Activated naive CD4-positive, alpha-beta T cell treated with anti-CD3 and anti-CD28 coated beads, Interleukin-2, amount 50 U/mL, for 72 hours (primary cell): ENCODE measurements around the gene EML2. TPM values are rescaled to one million over a fixed set of nuclear protein-coding genes. Genes with fewer than 3 reads are reported as not detected.
"Not testable (repeated sequence)": the region's sequence is repeated elsewhere in the genome, so short reads cannot be mapped to it uniquely, and the experiment has no call there.

Source experiments
- ATAC-seq, 2 donors: fragments of 150-1000 bp; cut with Tn5 transposase; 2 replicates each; pipeline ENCODE4 v1.10.0; 2021; ENCODE audit warnings: mild to moderate bottlenecking in 2 of 2, moderate library complexity in 2 of 2
- DNase-seq, 2 donors: peaks; one replicate each; pipeline ENCODE4 v3.0.0; 2021 to 2022; ENCODE audit warnings: low spot score in 2 of 2
- H3K27ac Mint-ChIP-seq, 2 donors: one replicate each; pipeline ENCODE4 v1.8.0; 2022; ENCODE audit warnings: mild to moderate bottlenecking in 2 of 2, mixed read lengths in 2 of 2
- H3K36me3 Mint-ChIP-seq, 2 donors: one replicate each; pipeline ENCODE4 v1.8.0; 2022; ENCODE audit warnings: mixed read lengths in 2 of 2
- H3K9me3 Mint-ChIP-seq, 2 donors: one replicate each; pipeline ENCODE4 v1.8.0; 2022; ENCODE audit warnings: mixed read lengths in 2 of 2
- total RNA-seq, 2 donors: library from RNA; stranded (reverse); gene quantifications; one replicate each; pipeline ENCODE4 v1.2.3, GENCODE V29; 2022

EML2 gene
- total RNA-seq, 2 donors from 2014 or later = 142 to 161 TPM

DNA sequence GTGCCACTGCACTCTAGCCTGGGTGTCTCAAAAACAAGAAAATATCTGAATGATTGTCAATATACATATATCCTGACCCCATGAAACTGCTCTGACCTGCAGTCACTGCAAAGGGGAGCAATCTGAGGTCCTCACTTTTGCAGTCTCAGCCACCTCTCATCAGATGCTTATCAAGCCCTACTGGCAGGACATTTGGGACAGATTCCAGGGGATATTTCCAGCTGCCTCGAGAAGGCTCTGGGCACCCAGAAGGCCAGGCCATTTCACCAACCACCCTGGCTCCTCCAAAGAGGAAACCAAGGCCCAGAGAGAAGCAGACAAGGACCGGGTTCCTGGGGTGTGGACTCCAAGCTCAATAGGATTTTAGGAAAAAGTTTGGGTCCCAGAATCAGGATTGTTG is 2.3 kb downstream of the EML2 start:
- DNase-seq (no peak), ATAC-seq (no peak)
- H3K36me3 Mint-ChIP-seq = peaks cover 25 to 28% of the 10 kb centered on the region in 2 donors
- no peak overlapping the region for H3K27ac Mint-ChIP-seq
- peaks cover 0 to 7% of the 10 kb centered on the region in 2 donors for H3K9me3 Mint-ChIP-seq

DNA sequence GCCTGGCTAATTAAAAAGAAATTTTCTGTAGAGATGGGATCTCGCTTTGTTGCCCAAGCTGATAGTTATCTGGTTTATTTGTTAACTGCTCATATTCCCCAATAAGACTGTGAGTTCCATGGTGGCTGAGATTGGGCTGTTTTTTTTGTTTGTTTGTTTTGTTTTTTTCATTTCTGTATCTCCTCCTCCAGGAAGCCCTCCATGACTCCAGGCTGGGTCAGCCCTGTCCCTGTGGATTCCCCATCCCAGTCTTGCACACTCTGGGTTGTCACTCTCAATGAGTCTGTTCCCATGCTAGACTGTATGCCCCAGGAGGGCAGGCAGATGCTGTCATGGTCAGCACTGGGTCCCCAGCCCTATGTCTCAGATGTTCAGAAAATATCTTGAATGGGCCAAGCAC is 2.9 kb downstream of the EML2 start:
- no peak for DNase-seq
- Mint-ChIP-seq H3K9me3 (peaks cover 0 to 6% of the 10 kb centered on the region in 2 donors), H3K27ac (peak overlapping the region in 1 of 2 donors; percentile 53), H3K36me3 (peaks cover 20 to 23% of the 10 kb centered on the region in 2 donors)
- no peak for ATAC-seq

GRCh38 chr19:45632468-45633196 is 6.6 kb downstream of the EML2 start:
- DNase-seq (no peak), ATAC-seq (no peak)
- no peaks in the 10 kb centered on the region for H3K9me3 Mint-ChIP-seq
- peaks cover 5 to 10% of the 10 kb centered on the region in 2 donors for H3K36me3 Mint-ChIP-seq
- H3K27ac Mint-ChIP-seq = peak overlapping the region in 1 of 2 donors; percentile 93

- H3K27ac Mint-ChIP-seq = peak overlapping the region; percentile 84 to 92
- H3K36me3 Mint-ChIP-seq = peaks cover 9 to 15% of the 10 kb centered on the region in 2 donors
- ATAC-seq (peak; percentile 93), DNase-seq (no peak)
- no peaks in the 10 kb centered on the region for H3K9me3 Mint-ChIP-seq
These were observed 8.7 kb downstream of the EML2 start for GRCh38 chr19:45630463-45630862.

- DNase-seq (no peak), ATAC-seq (peak in 1 of 2 donors; percentile 56)
- no peaks in the 10 kb centered on the region for H3K9me3 Mint-ChIP-seq
- peaks cover 11 to 22% of the 10 kb centered on the region in 2 donors for H3K36me3 Mint-ChIP-seq
- peak overlapping the region; percentile 84 to 87 for H3K27ac Mint-ChIP-seq
These were observed 9.5 kb downstream of the EML2 start for GRCh38 chr19:45629704-45630103.

- ATAC-seq, DNase-seq, H3K9me3 Mint-ChIP-seq, H3K27ac Mint-ChIP-seq: not testable (repeated sequence)
- peaks cover 18 to 29% of the 10 kb centered on the region in 2 donors for H3K36me3 Mint-ChIP-seq
These were observed 11.0 kb downstream of the EML2 start for GRCh38 chr19:45628219-45628618.

GRCh38 chr19:45623984-45624383 is 15.2 kb downstream of the EML2 start:
- Mint-ChIP-seq H3K36me3 (peaks cover 20 to 25% of the 10 kb centered on the region in 2 donors), H3K9me3 (no peaks in the 10 kb centered on the region), H3K27ac (no peak overlapping the region)
- ATAC-seq (peak in 1 of 2 donors; percentile 49), DNase-seq (no peak)

DNA sequence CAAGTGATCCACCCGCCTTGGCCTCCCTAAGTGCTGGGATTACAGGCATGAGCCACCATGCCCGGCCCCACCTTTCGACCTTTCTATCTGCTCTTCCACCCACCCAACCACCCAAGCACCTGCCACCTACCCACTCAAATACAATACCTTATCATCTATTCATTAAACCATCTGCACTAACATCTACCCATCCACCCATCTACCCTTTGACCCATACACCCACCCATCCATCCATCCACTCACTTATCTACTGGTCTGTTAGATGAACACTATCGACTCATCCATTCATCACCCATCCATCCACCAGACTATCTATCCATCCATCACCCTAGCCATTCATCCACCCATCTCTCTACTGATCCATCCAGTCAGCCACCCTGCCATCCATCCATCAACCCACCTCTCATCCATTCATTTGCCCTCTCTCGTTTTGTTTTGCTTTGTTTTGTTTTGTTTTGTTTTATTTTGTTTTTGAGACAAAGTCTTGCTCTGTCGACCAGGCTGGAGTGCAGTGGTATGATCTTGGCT is 17.2 kb downstream of the EML2 start:
- Mint-ChIP-seq H3K9me3 (no peaks in the 10 kb centered on the region), H3K27ac (peak overlapping the region; percentile 2 to 8), H3K36me3 (peaks cover 20 to 26% of the 10 kb centered on the region in 2 donors)
- DNase-seq (no peak), ATAC-seq (no peak)

GRCh38 chr19:45621389-45621788 is 17.8 kb downstream of the EML2 start:
- Mint-ChIP-seq H3K27ac (peak overlapping the region in 1 of 2 donors; percentile 8), H3K9me3 (no peaks in the 10 kb centered on the region), H3K36me3 (peaks cover 20 to 26% of the 10 kb centered on the region in 2 donors)
- no peak for DNase-seq
- ATAC-seq = no peak

DNA sequence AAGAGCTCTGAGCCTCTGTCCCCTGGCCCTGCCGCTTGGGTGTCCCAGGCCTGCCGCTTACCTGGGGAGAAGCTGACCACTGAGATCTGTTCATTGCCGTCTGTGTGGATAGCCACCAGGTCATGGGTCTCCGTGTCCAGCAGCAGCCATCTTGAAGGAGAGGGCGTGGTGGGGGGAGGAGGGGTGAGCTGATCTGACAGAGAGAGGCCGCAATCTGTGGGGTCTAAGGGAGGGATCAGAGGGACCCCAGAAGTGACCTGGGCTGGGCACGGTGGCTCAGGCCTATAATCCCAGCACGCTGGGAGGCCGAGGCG is 22.5 kb downstream of the EML2 start:
- peak overlapping the region in 1 of 2 donors; percentile 48 for H3K27ac Mint-ChIP-seq
- ATAC-seq = no peak
- peaks cover 13 to 42% of the 10 kb centered on the region in 2 donors for H3K36me3 Mint-ChIP-seq
- no peak for DNase-seq
- no peaks in the 10 kb centered on the region for H3K9me3 Mint-ChIP-seq

DNA sequence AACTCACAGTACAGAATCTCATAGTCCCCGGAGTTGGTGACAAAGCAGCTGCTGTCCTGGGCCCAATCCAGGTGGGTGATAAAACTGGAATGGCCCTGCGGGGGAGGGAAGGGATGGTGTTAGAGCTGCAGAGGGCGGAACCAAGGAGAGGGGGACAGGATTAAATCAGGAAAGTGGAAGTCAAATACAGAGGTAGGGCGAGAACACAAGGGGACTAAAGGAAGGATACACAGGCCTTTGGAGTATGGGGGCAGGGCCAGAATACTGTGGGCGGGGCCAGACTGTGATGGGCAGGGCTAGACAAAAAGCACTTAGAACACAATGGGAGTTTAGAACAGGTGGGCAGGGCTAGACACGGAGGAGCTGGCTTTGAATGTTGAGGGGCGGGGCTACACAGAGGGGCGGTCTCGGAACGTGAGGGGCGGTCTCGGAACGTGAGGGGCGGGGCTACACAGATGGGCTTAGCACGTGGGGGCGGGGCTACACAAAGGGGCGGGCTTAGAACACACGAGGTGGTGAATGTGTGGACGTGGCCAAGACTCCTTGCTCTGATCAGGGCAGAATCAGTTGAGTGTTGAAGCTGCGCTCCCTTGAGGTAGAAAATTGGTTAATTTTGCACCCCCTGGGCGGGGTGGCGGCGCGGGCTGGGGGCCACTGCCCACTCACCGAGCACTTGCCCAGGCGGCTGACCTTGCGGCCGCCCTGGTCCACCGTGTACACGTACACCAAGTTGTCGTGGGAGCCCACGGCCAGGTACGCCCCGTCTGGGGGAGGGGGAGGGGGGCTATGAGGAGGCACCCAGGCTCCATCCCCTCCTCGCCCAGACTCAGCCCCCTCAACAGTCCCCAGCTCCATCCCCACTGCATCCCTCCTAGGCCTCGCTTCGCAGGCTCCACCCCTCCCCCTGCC is 23.1 kb downstream of the EML2 start:
- Mint-ChIP-seq H3K36me3 (peaks cover 13 to 48% of the 10 kb centered on the region in 2 donors), H3K9me3 (no peaks in the 10 kb centered on the region), H3K27ac (peak overlapping the region in 1 of 2 donors; percentile 48)
- ATAC-seq (peak; percentile 3 to 78), DNase-seq (peak in 1 of 2 donors; percentile 82)

DNA sequence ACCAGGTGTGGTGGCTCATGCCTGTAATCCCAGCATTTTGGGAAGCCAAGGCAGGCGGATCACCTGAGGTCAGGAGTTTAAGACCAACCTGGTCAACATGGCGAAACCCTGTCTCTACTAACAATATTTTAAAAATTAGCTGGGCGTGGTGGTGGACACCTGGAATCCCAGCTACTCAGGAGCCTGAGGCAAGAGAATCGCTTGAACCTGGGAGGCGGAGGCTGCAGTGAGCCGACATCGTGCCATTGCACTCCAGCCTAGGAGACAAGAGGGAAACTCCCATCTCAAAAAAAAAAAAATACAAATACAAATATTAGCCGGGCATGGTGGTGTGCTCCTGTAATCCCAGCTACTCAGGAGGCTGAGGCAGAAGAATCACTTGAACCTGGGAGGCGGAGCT is 24.1 kb downstream of the EML2 start:
- not testable (repeated sequence) for ATAC-seq, H3K27ac Mint-ChIP-seq, DNase-seq, H3K9me3 Mint-ChIP-seq
- H3K36me3 Mint-ChIP-seq = peaks cover 19 to 55% of the 10 kb centered on the region in 2 donors

GRCh38 chr19:45613926-45614725 is 25.1 kb downstream of the EML2 start:
- peak overlapping the region; percentile 83 to 93 for H3K27ac Mint-ChIP-seq
- H3K36me3 Mint-ChIP-seq = peaks cover 16 to 59% of the 10 kb centered on the region in 2 donors
- ATAC-seq (peak; percentile 87 to 96), DNase-seq (peak; percentile 54 to 68)
- H3K9me3 Mint-ChIP-seq = peaks cover 0 to 5% of the 10 kb centered on the region in 2 donors

- DNase-seq (no peak), ATAC-seq (no peak)
- H3K36me3 Mint-ChIP-seq = peaks cover 15 to 47% of the 10 kb centered on the region in 2 donors
- H3K27ac Mint-ChIP-seq = peak overlapping the region in 1 of 2 donors; percentile 0
- peaks cover 0 to 9% of the 10 kb centered on the region in 2 donors for H3K9me3 Mint-ChIP-seq
These were observed 30.2 kb downstream of the EML2 start for GRCh38 chr19:45608948-45609347.

- DNase-seq = peak; percentile 42 to 70
- peak in 1 of 2 donors; percentile 76 for ATAC-seq
- H3K9me3 Mint-ChIP-seq = peaks cover 0 to 9% of the 10 kb centered on the region in 2 donors
- peaks cover 11 to 35% of the 10 kb centered on the region in 2 donors for H3K36me3 Mint-ChIP-seq
- H3K27ac Mint-ChIP-seq = peak overlapping the region; percentile 87 to 92
These were observed 31.8 kb downstream of the EML2 start for GRCh38 chr19:45607071-45608029.
